Heart left ventricle (tissue), 13 donors: Measurements from ENCODE around the gene KRTAP10-5.

Experiments used
- POLR2A ChIP-seq, 2 donors: fragments of 450-650 bp; IDR thresholded peaks; one replicate each; pipeline ENCODE4 v1.6.1; 2017; ENCODE audit warnings: antibody characterized with exemption in 2 of 2, mild to moderate bottlenecking in 2 of 2, moderate library complexity in 2 of 2
- TF ChIP-seq, protein P1 (sequence below), 12 donors: fragments of 200-600 bp; sonication (generic) in 4 of 12; IDR thresholded peaks; one replicate each; pipeline versions ENCODE4 v1.5.0 to v1.8.0; 2018 to 2022; ENCODE audit warnings: antibody characterized with exemption in 12 of 12, mild to moderate bottlenecking in 5 of 12
- donor health status: ischemic (EF 13 %, LVEDD 7.1; RV severe dilation, severe dysfunction).
- donor health status: DM: no; HTN: yes; CAD: no.
- donor health status: DM: no; HTN: no; CAD: no.
- donor health status: ischemic (EF 25% LVEDD 6.9; RV normal size, moderate dysfunction).
- donor health status: ischemic (EF 25% LVEDD 5.7; RV mildly dilated, moderate dysfunction).
- donor health status: ischemic (EF 35%, LVEDD 5.7; RV mildly dilated, moderate dysfunction).
- donor health status: nonischemic (EF 11% LVEDD 7.7; RV severe dilation, severe dysfunction).
- donor health status: DM: yes; HTN: yes; CAD: no.
- donor health status: PGD.
- donor health status: ischemic (EF 29% LVEDD 5.4; RV normal size, mild dysfunction).
- donor health status: nonischemic (EF 23%, LVEDD 6.1; RV moderate dilation, normal function).

DNA sequence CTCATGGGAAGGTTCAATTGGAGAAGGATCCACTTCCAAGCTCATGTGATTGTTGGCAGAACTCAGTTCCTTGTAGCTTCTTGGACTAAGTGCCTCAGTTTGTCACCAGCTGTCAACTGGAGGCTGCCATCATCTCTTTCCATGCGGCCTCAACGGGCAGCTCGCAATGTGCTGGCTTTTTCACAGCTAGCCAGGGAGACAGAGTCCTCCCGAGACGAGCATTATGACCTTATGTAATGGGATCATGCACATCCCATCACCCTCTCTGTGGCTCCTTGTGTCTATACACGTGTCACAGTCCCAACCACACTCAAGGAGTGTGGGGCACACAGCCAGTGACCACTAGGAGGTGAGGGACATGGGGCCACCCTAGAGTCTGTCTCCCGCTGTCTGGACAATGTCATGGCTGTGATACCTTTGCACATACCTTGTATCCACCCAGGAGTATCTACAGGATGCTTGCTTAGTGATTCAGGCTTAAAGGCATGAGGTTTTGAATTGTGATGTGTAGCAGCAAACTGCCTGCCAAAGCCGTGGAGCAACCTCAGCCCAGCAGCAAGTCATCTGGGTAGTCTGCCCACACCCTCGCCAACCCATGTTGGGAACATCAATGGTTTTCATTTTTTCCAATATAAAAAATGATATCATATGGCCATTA lies 15.8 kb upstream of the KRTAP10-5 start:
- TF ChIP-seq POLR2A (IDR thresholded peaks at IDR 0.05) = no peak
- TF ChIP-seq, protein P1, sequence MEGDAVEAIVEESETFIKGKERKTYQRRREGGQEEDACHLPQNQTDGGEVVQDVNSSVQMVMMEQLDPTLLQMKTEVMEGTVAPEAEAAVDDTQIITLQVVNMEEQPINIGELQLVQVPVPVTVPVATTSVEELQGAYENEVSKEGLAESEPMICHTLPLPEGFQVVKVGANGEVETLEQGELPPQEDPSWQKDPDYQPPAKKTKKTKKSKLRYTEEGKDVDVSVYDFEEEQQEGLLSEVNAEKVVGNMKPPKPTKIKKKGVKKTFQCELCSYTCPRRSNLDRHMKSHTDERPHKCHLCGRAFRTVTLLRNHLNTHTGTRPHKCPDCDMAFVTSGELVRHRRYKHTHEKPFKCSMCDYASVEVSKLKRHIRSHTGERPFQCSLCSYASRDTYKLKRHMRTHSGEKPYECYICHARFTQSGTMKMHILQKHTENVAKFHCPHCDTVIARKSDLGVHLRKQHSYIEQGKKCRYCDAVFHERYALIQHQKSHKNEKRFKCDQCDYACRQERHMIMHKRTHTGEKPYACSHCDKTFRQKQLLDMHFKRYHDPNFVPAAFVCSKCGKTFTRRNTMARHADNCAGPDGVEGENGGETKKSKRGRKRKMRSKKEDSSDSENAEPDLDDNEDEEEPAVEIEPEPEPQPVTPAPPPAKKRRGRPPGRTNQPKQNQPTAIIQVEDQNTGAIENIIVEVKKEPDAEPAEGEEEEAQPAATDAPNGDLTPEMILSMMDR (IDR thresholded peaks at IDR 0.05) = no peak
